SK-N-SH treated with all-trans-retinoic acid at 6 μM for 48 hours (cell line): ENCODE results near the gene ANK2.

Experiments
- ARNTL ChIP-seq: fragments of 450-650 bp; formaldehyde crosslinking; IDR thresholded peaks from 2 replicates; pipeline ENCODE4 v1.5.0; 2020; ENCODE audit warnings: low read depth, mild to moderate bottlenecking, moderate library complexity, borderline replicate concordance
- CSDC2 ChIP-seq: fragments of 250-450 bp; sonication (Bioruptor Pico); IDR thresholded peaks from 2 replicates; pipeline ENCODE4 v1.5.0; 2020; ENCODE audit warnings: mild to moderate bottlenecking, moderate library complexity
- ISL1 ChIP-seq: fragments of 250-450 bp; sonication (Bioruptor Pico); IDR thresholded peaks from 2 replicates; pipeline ENCODE4 v2.1.2; 2022; ENCODE audit warnings: mild to moderate bottlenecking, moderate library complexity
- POU6F1 ChIP-seq: fragments of 250-450 bp; sonication (Bioruptor Pico); IDR thresholded peaks from 2 replicates; pipeline ENCODE4 v1.8.0; 2021; ENCODE audit warnings: low read depth, mild to moderate bottlenecking, moderate library complexity, borderline replicate concordance
- PPARA ChIP-seq: fragments of 250-450 bp; sonication (Bioruptor Pico); IDR thresholded peaks from 2 replicates; pipeline ENCODE4 v1.5.0; 2020; ENCODE audit warnings: mild to moderate bottlenecking, borderline replicate concordance
- RARB ChIP-seq: fragments of 250-450 bp; sonication (Bioruptor Pico); IDR thresholded peaks from 2 replicates; pipeline ENCODE4 v1.8.0; 2021; ENCODE audit warnings: mild to moderate bottlenecking, moderate library complexity
- SNAI2 ChIP-seq: fragments of 250-450 bp; sonication (Bioruptor Pico); IDR thresholded peaks from 2 replicates; pipeline ENCODE4 v1.5.0; 2020; ENCODE audit warnings: mild to moderate bottlenecking, moderate library complexity
- TOX ChIP-seq: fragments of 250-450 bp; sonication (Bioruptor Pico); IDR thresholded peaks from 2 replicates; pipeline ENCODE4 v1.8.0; 2021; ENCODE audit warnings: mild to moderate bottlenecking, moderate library complexity, borderline replicate concordance
- TSHZ2 ChIP-seq: fragments of 250-450 bp; sonication (Bioruptor Pico); IDR thresholded peaks from 2 replicates; pipeline ENCODE4 v1.5.0; 2020; ENCODE audit warnings: mild to moderate bottlenecking, moderate library complexity
- ZFP3 ChIP-seq: fragments of 250-450 bp; sonication (Bioruptor Pico); IDR thresholded peaks from 2 replicates; pipeline ENCODE4 v1.5.0; 2020; ENCODE audit warnings: mild to moderate bottlenecking, moderate library complexity
- ZNF70 ChIP-seq: fragments of 450-650 bp; formaldehyde crosslinking; IDR thresholded peaks from 2 replicates; pipeline ENCODE4 v1.5.0; 2020; ENCODE audit warnings: mild to moderate bottlenecking, moderate library complexity
- TF ChIP-seq, protein P1 (sequence below): fragments of 250-450 bp; sonication (Bioruptor Pico); IDR thresholded peaks from 2 replicates; pipeline ENCODE4 v1.5.1; 2021; ENCODE audit warnings: mild to moderate bottlenecking, moderate library complexity
- TF ChIP-seq, protein P2 (sequence below): fragments of 250-450 bp; sonication (Bioruptor Pico); IDR thresholded peaks from 2 replicates; pipeline ENCODE4 v1.8.0; 2020; ENCODE audit warnings: mild to moderate bottlenecking, moderate library complexity, borderline replicate concordance
- TF ChIP-seq, protein P3 (sequence below): fragments of 250-450 bp; sonication (Bioruptor Pico); IDR thresholded peaks from 2 replicates; pipeline ENCODE4 v1.5.1; 2020; ENCODE audit warnings: low read depth, mild to moderate bottlenecking, moderate library complexity

DNA sequence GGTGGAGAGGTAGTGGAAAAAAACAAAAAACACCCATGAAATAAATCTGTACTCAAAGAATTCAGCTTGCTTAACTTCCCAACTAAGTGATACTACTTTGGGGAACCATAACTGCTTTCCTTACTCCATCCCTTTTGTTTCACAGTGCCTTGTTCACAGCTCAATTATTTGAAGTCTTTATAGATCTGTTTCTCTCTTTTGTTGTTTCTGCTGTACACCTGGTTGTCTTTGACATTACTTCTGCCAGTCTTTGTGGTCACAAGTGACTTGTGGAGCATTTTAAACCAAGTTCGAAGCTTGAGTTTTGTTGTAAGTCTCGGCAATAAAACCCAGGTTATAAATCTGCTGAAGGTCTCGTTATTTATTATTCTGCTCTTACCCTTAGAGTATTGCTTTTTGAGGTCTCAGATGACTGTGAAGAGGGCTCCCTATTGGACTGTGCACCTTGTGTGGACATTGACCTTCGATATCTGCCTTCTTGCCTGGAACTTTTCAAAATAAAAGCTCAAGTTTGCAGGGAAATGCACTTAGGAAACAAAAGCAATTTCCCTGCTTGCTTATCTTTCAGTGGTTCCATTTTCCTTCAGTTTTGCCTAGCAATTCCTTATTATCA lies 59.8 kb downstream of the ANK2 start:
- TF ChIP-seq ISL1 (no peak), CSDC2 (no peak), TSHZ2 (no peak), ZNF70 (CRISPR knock-in tag) (no peak), RARB (CRISPR knock-in tag) (no peak), TOX (CRISPR knock-in tag) (no peak), ARNTL (CRISPR knock-in tag) (no peak), PPARA (CRISPR knock-in tag) (no peak), SNAI2 (no peak), ZFP3 (CRISPR knock-in tag) (no peak), POU6F1 (no peak)
- TF ChIP-seq, protein P1, sequence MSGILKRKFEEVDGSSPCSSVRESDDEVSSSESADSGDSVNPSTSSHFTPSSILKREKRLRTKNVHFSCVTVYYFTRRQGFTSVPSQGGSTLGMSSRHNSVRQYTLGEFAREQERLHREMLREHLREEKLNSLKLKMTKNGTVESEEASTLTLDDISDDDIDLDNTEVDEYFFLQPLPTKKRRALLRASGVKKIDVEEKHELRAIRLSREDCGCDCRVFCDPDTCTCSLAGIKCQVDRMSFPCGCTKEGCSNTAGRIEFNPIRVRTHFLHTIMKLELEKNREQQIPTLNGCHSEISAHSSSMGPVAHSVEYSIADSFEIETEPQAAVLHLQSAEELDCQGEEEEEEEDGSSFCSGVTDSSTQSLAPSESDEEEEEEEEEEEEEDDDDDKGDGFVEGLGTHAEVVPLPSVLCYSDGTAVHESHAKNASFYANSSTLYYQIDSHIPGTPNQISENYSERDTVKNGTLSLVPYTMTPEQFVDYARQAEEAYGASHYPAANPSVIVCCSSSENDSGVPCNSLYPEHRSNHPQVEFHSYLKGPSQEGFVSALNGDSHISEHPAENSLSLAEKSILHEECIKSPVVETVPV (CRISPR knock-in tag), result no peak
- TF ChIP-seq, protein P2, sequence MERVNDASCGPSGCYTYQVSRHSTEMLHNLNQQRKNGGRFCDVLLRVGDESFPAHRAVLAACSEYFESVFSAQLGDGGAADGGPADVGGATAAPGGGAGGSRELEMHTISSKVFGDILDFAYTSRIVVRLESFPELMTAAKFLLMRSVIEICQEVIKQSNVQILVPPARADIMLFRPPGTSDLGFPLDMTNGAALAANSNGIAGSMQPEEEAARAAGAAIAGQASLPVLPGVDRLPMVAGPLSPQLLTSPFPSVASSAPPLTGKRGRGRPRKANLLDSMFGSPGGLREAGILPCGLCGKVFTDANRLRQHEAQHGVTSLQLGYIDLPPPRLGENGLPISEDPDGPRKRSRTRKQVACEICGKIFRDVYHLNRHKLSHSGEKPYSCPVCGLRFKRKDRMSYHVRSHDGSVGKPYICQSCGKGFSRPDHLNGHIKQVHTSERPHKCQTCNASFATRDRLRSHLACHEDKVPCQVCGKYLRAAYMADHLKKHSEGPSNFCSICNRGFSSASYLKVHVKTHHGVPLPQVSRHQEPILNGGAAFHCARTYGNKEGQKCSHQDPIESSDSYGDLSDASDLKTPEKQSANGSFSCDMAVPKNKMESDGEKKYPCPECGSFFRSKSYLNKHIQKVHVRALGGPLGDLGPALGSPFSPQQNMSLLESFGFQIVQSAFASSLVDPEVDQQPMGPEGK, result no peak
- TF ChIP-seq, protein P3, sequence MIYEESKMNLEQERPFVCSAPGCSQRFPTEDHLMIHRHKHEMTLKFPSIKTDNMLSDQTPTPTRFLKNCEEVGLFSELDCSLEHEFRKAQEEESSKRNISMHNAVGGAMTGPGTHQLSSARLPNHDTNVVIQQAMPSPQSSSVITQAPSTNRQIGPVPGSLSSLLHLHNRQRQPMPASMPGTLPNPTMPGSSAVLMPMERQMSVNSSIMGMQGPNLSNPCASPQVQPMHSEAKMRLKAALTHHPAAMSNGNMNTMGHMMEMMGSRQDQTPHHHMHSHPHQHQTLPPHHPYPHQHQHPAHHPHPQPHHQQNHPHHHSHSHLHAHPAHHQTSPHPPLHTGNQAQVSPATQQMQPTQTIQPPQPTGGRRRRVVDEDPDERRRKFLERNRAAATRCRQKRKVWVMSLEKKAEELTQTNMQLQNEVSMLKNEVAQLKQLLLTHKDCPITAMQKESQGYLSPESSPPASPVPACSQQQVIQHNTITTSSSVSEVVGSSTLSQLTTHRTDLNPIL (CRISPR knock-in tag), result no peak
